Vagina (tissue), 2 donors: ENCODE data around the gene MRNIP.

ENCODE experiments used
- CTCF ChIP-seq, 3 experiments: fragments of 450-650 bp in 2 of 3; fragments of 200-600 bp in 1 of 3; sonication (generic) in 1 of 3; IDR thresholded peaks; one replicate each; pipeline ENCODE4 v1.5.1; 2017 to 2019; ENCODE audit warnings: antibody characterized with exemption in 3 of 3, mild to moderate bottlenecking in 2 of 3, moderate library complexity in 2 of 3
- POLR2A ChIP-seq, 2 donors: fragments of 450-650 bp; IDR thresholded peaks; one replicate each; pipeline ENCODE4 v1.6.1; 2017; ENCODE audit warnings: antibody characterized with exemption in 2 of 2, mild to moderate bottlenecking in 2 of 2, moderate library complexity in 2 of 2
- POLR2AphosphoS5 ChIP-seq, 2 donors: sonication (generic); formaldehyde crosslinking; IDR thresholded peaks; one replicate each; pipeline ENCODE4 v1.9.0; 2017; ENCODE audit warnings: antibody characterized with exemption in 2 of 2, mild to moderate bottlenecking in 2 of 2, low read depth in 1 of 2; ENCODE audit not compliant: insufficient read depth in 1 of 2

- TF ChIP-seq CTCF (IDR thresholded peaks at IDR 0.05) (no peak), POLR2AphosphoS5 (IDR thresholded peaks at IDR 0.05; ENCODE audit: insufficient read depth in 1 of 2, low read depth in 1 of 2) (no peak), POLR2A (IDR thresholded peaks at IDR 0.05) (no peak)
Observed at GRCh38 chr5:179863449-179864085, 5.0 kb upstream of the MRNIP start.
